ENCODE results near the gene PACS1.
A peak's percentile ranks its signal among the peaks of the same experiment; 100 is the strongest.

The PACS1 gene

DNA sequence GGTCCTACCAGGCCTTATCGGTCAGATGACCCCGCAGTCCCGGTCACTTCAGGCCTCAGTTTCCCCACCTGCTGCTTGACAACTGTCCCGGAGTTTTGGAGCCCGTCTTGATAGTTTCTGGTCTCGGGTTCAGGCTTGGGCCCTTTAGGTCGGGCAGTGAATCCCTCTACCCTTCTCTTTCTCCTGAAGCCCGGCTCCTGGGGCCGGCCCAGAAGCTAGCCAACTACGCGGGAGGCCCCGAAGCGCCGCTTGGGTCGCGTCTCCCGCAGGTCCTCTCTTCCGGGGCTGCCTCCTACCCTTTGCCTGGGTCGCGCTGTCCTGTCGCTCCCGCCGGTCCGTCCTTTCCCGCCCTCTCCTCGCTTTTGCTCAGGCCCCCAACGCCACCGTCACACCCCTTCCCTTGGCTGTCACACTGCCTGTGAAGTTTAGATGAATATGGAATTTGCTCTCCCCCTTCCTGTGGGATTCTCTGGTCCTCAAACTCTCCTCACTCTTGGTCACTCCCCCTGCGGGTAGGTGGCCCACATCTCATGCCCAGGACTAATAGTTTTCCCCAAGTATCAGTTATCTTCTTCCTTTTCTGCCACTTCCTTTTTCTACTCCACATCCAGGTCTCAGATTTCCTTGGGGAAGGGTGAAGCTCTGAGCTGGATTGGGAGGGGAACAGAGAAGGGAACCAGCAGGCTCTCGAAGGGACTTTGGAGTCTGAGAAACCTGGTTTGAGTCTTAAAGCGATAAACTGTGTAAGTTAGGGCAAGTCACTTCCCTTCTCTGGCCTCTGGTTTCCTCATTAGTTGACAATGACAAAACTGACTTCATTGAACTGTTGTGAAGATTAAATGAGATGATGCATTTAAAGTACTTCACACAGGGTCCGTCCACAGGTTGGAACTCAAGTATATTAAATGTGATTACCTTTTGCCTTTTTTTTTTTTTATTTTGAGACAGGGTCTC is 199.2 kb downstream of the PACS1 start:
- peak overlapping the region; percentile 78; the same call in 1 of the 2 replicates for H3K27ac ChIP-seq (ENCODE audit: low read length)
- DNase-seq: no peak

GRCh38 chr11:66271816-66272215 is 201.7 kb downstream of the PACS1 start:
- Histone ChIP-seq H3K9ac (ENCODE audit: low read length) (no peak overlapping the region), H3K36me3 (replicated peaks; ENCODE audit: insufficient read depth, low read length) (0 out of 2 replicates have a peak, but pooled peaks cover 3% of the 10 kb centered on the region), H3K27ac (ENCODE audit: low read length) (no peak overlapping the region), H3K27me3 (replicated peaks; ENCODE audit: insufficient read depth, low read length) (no peaks in the 10 kb centered on the region), H3K4me2 (ENCODE audit: low read depth, low read length) (no peak overlapping the region), H3F3A (ENCODE audit: insufficient read depth, low read length) (peaks cover 14% of the 10 kb centered on the region; the same call in 1 of the 2 replicates), H3K4me3 (ENCODE audit: low read length) (no peak overlapping the region), H4K20me1 (ENCODE audit: insufficient read depth, low read length) (no peaks in the 10 kb centered on the region), H3K9me3 (replicated peaks; ENCODE audit: insufficient read depth, low read length) (no peaks in the 10 kb centered on the region), H2AFZ (ENCODE audit: low read length) (no peak overlapping the region), H3K4me1 (ENCODE audit: low read length) (peaks cover 11% of the 10 kb centered on the region; the same call in 1 of the 2 replicates), H3K9me2 (replicated peaks; ENCODE audit: insufficient read depth, low read length) (no peaks in the 10 kb centered on the region), H3K79me2 (ENCODE audit: low read length) (peaks cover 32% of the 10 kb centered on the region)
- no peak for DNase-seq
- TF ChIP-seq CTCF (IDR thresholded peaks at IDR 0.05; ENCODE audit: low read length) (no peak), EZH2 (optimal IDR thresholded peaks at IDR 0.05; ENCODE audit: low read depth, low read length) (no peak), EZH2phosphoT487 (IDR thresholded peaks at IDR 0.05; ENCODE audit: low read length) (no peak)

More for the DNA sequence above, 199.2 kb downstream of the PACS1 start:
- no peaks in the 10 kb centered on the region for H3K9me2 ChIP-seq (replicated peaks; ENCODE audit: insufficient read depth, low read length)
- peaks cover 32% of the 10 kb centered on the region for H3K79me2 ChIP-seq (ENCODE audit: low read length)
- H4K20me1 ChIP-seq (ENCODE audit: insufficient read depth, low read length): no peaks in the 10 kb centered on the region
- H2AFZ ChIP-seq (ENCODE audit: low read length): peak overlapping the region; percentile 76
- peaks cover 11% of the 10 kb centered on the region; the same call in 1 of the 2 replicates for H3K4me1 ChIP-seq (ENCODE audit: low read length)
- H3K9me3 ChIP-seq (replicated peaks; ENCODE audit: insufficient read depth, low read length): no peaks in the 10 kb centered on the region
- H3F3A ChIP-seq (ENCODE audit: insufficient read depth, low read length): peaks cover 14% of the 10 kb centered on the region; the same call in 1 of the 2 replicates
- H3K4me2 ChIP-seq (ENCODE audit: low read depth, low read length): peak overlapping the region; percentile 88
- peak overlapping the region; percentile 96 for H3K4me3 ChIP-seq (ENCODE audit: low read length)
- H3K9ac ChIP-seq (ENCODE audit: low read length): peak overlapping the region; percentile 84
- H3K27me3 ChIP-seq (replicated peaks; ENCODE audit: insufficient read depth, low read length): no peaks in the 10 kb centered on the region
- peak; percentile 27; the same call in 1 of the 2 replicates for TF ChIP-seq CTCF (IDR thresholded peaks at IDR 0.05; ENCODE audit: low read length)
- TF ChIP-seq EZH2 (optimal IDR thresholded peaks at IDR 0.05; ENCODE audit: low read depth, low read length): no peak
- TF ChIP-seq EZH2phosphoT487 (IDR thresholded peaks at IDR 0.05; ENCODE audit: low read length): no peak
- H3K36me3 ChIP-seq (replicated peaks; ENCODE audit: insufficient read depth, low read length): 0 out of 2 replicates have a peak, but pooled peaks cover 3% of the 10 kb centered on the region

- H2AFZ ChIP-seq (ENCODE audit: low read length): no peak overlapping the region
- no peaks in the 10 kb centered on the region for H3K27me3 ChIP-seq (replicated peaks; ENCODE audit: insufficient read depth, low read length)
- H3K79me2 ChIP-seq (ENCODE audit: low read length): peaks cover 32% of the 10 kb centered on the region
- peaks cover 8% of the 10 kb centered on the region; the same call in 1 of the 2 replicates for H3K4me1 ChIP-seq (ENCODE audit: low read length)
- H3K36me3 ChIP-seq (replicated peaks; ENCODE audit: insufficient read depth, low read length): 0 out of 2 replicates have a peak, but pooled peaks cover 3% of the 10 kb centered on the region
- H3F3A ChIP-seq (ENCODE audit: insufficient read depth, low read length): peaks cover 14% of the 10 kb centered on the region; the same call in 1 of the 2 replicates
- no peak overlapping the region for H3K4me2 ChIP-seq (ENCODE audit: low read depth, low read length)
- H3K9me2 ChIP-seq (replicated peaks; ENCODE audit: insufficient read depth, low read length): no peaks in the 10 kb centered on the region
- no peak for DNase-seq
- no peak overlapping the region for H3K9ac ChIP-seq (ENCODE audit: low read length)
- no peaks in the 10 kb centered on the region for H4K20me1 ChIP-seq (ENCODE audit: insufficient read depth, low read length)
- H3K9me3 ChIP-seq (replicated peaks; ENCODE audit: insufficient read depth, low read length): no peaks in the 10 kb centered on the region
- H3K4me3 ChIP-seq (ENCODE audit: low read length): no peak overlapping the region
- no peak for TF ChIP-seq EZH2 (optimal IDR thresholded peaks at IDR 0.05; ENCODE audit: low read depth, low read length)
- no peak for TF ChIP-seq CTCF (IDR thresholded peaks at IDR 0.05; ENCODE audit: low read length)
- TF ChIP-seq EZH2phosphoT487 (IDR thresholded peaks at IDR 0.05; ENCODE audit: low read length): no peak
- H3K27ac ChIP-seq (ENCODE audit: low read length): no peak overlapping the region
These were observed 202.5 kb downstream of the PACS1 start for GRCh38 chr11:66272596-66272995.

Measured in MM.1S (cell line).